ENCODE measurements around the gene HOXA6. TPM values are rescaled to one million over a fixed set of nuclear protein-coding genes. Genes with fewer than 3 reads are reported as not detected.

Gene HOXA6
- total RNA-seq, 1 donor from 2014 or later: 45.6 TPM

DNA sequence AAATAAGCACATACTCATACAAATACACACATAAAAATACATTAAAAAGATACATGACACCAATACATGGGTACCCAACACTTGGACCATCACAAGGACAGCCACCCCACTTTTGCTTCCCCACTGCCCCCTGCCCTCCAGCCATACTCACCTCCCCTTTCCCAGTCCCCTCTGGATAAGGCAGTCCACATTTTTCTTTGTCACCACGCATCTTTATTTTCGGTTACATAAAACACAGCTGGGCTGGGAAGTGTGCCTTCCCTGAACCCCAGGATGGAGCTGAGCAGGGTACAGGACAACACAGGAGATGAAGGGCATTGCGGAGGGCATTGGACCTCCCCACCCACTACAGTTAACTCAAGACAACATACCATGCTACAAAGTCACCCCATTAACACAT lies 6.0 kb upstream of the HOXA6 start:
- Mint-ChIP-seq H3K4me1 (peaks cover 67% of the 10 kb centered on the region), H3K27me3 (ENCODE audit: low read depth) (peaks cover 65% of the 10 kb centered on the region), H3K9me3 (no peaks in the 10 kb centered on the region), H3K27ac (peak overlapping the region; percentile 76), H3K4me3 (peak overlapping the region; percentile 87), H3K36me3 (peaks cover 13% of the 10 kb centered on the region)
- peak in 1 of 2 experiments; percentile 33 for DNase-seq (ENCODE audit: low spot score in 2 of 2, unreplicated experiment in 2 of 2)
- TF ChIP-seq, protein P1, sequence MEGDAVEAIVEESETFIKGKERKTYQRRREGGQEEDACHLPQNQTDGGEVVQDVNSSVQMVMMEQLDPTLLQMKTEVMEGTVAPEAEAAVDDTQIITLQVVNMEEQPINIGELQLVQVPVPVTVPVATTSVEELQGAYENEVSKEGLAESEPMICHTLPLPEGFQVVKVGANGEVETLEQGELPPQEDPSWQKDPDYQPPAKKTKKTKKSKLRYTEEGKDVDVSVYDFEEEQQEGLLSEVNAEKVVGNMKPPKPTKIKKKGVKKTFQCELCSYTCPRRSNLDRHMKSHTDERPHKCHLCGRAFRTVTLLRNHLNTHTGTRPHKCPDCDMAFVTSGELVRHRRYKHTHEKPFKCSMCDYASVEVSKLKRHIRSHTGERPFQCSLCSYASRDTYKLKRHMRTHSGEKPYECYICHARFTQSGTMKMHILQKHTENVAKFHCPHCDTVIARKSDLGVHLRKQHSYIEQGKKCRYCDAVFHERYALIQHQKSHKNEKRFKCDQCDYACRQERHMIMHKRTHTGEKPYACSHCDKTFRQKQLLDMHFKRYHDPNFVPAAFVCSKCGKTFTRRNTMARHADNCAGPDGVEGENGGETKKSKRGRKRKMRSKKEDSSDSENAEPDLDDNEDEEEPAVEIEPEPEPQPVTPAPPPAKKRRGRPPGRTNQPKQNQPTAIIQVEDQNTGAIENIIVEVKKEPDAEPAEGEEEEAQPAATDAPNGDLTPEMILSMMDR (IDR thresholded peaks at IDR 0.05; ENCODE audit: unreplicated experiment): no peak

DNA sequence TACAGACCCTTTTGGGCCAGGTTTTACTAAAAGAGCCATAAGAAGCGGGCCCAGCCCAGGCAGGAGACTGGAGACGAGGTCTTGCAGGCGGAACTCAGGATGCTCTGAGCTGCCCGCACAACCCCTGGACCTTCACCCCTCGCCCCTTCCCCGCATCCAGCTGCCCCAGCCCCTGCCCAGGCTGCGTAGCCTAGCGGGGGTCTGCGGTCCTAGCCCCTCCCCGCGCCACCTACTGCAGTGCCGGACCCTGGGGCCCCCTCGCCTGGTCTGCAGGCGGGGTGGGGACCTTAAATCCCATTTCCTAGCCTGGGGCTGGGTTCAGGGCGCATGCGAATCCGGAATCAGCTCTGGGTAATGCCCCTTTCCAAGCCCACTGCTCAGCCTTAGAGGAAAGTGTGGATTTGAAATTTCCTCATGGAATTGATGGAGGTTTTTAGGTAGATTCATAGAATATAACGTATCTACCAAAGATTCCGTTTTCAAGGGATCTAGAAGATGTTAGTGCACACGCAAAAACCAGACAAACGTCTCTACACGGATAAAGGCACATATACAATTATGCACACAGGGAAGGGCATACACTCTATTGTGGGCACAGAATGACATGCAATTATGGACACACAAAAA lies 5.4 kb upstream of the HOXA6 start:
- no peak for DNase-seq (ENCODE audit: low spot score in 2 of 2, unreplicated experiment in 2 of 2)
- TF ChIP-seq, protein P1 (IDR thresholded peaks at IDR 0.05; ENCODE audit: unreplicated experiment): no peak
- H3K27me3 Mint-ChIP-seq (ENCODE audit: low read depth): peaks cover 59% of the 10 kb centered on the region
- H3K9me3 Mint-ChIP-seq: no peaks in the 10 kb centered on the region
- peak overlapping the region; percentile 87 for H3K4me3 Mint-ChIP-seq
- H3K27ac Mint-ChIP-seq: peak overlapping the region; percentile 99
- H3K36me3 Mint-ChIP-seq: peaks cover 11% of the 10 kb centered on the region
- peaks cover 68% of the 10 kb centered on the region for H3K4me1 Mint-ChIP-seq

DNA sequence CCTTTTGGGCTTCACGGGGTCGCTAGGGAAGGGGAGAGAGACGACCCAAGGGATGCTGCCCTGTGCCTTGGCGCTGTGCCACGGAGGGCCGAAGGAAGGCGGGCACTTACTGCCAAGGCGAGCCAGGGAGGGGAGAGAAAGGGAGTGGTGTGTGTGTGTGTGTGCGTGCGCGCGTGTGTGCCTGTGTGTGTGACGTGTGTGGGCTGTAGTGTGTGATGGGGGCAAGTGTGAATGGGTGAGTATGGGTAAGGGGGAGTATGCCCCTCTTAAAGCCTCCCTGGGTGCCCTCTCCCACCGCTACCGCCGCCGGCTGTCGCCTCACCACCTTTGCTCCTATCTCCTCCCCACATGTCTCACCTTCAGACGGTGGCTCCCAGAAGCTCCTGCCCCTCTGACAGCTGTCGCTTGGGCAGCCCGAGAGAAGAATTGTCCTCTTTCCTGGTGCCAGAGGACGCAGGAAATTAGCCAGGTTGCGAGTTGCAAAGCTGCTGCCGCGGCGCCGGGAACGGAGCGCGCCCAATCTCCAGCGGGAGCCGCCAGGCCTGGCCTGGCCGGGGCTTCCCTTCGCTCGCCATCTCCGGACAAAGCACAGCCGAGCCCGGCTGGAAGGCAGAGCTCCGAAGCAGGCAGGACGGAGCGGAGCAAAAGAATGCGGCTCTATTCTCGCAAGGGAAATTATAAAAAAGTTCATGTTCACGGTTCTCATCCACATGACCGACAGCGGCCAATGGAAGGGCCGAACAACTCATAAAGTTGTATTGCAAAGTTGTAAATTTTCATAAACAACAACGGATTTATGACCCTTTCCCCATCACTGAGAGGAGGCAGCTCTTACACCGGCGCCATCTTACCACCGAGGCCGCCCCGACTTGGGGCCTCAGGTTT lies 4.6 kb upstream of the HOXA6 start, which contains the start of gene HOXA3:
TSS of gene HOXA3 (minus strand) at position 653 of the 885 bp plus-strand sequence. CDS start 41,943 bp downstream, outside the sequence.
- H3K4me1 Mint-ChIP-seq: peaks cover 67% of the 10 kb centered on the region

DNA sequence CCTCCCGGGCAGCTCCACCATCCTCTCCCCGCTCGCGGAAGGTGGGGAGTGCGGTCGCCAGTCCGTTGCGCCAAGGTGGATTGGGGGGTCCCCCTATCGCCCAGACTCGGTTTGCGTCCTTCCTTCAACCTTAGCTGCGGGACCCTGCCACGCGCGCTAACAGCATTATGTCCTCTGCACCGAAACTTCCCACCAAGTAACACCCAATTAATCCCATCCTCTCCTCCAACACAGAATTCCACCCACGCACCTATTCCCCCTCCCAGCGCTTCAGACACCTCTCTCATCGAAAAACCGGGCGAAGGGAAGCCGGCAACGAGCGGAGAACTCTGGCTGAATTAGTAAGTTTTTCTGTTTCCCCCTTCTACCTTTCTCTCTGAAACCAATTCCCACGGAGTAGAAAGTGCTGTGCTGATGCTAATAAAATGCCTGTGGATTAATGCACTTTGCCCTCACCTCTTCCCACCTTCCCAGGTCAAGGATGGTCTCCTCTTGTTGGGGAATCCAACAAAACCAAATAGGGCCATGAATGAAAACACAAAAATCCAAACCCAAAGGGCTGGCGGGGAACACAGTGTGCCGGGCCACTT lies 3.9 kb upstream of the HOXA6 start:
- DNase-seq (ENCODE audit: low spot score in 2 of 2, unreplicated experiment in 2 of 2): peak in 1 of 2 experiments; percentile 57
- peaks cover 13% of the 10 kb centered on the region for H3K36me3 Mint-ChIP-seq
- H3K27ac Mint-ChIP-seq: peak overlapping the region; percentile 99
- H3K4me3 Mint-ChIP-seq: peak overlapping the region; percentile 87
- H3K9me3 Mint-ChIP-seq: no peaks in the 10 kb centered on the region
- TF ChIP-seq, protein P1 (IDR thresholded peaks at IDR 0.05; ENCODE audit: unreplicated experiment): no peak
- peaks cover 46% of the 10 kb centered on the region for H3K27me3 Mint-ChIP-seq (ENCODE audit: low read depth)
- peaks cover 70% of the 10 kb centered on the region for H3K4me1 Mint-ChIP-seq

More for the DNA sequence above, 4.6 kb upstream of the HOXA6 start, which contains the start of gene HOXA3:
- TF ChIP-seq, protein P1 (IDR thresholded peaks at IDR 0.05; ENCODE audit: unreplicated experiment): no peak
- peaks cover 52% of the 10 kb centered on the region for H3K27me3 Mint-ChIP-seq (ENCODE audit: low read depth)
- H3K9me3 Mint-ChIP-seq: no peaks in the 10 kb centered on the region
- peaks cover 11% of the 10 kb centered on the region for H3K36me3 Mint-ChIP-seq
- peak within 1 kb of the TSS; percentile 99 for H3K27ac Mint-ChIP-seq
- DNase-seq (ENCODE audit: low spot score in 2 of 2, unreplicated experiment in 2 of 2): peak in 1 of 2 experiments; percentile 62
- H3K4me3 Mint-ChIP-seq: peak within 1 kb of the TSS; percentile 87

DNA sequence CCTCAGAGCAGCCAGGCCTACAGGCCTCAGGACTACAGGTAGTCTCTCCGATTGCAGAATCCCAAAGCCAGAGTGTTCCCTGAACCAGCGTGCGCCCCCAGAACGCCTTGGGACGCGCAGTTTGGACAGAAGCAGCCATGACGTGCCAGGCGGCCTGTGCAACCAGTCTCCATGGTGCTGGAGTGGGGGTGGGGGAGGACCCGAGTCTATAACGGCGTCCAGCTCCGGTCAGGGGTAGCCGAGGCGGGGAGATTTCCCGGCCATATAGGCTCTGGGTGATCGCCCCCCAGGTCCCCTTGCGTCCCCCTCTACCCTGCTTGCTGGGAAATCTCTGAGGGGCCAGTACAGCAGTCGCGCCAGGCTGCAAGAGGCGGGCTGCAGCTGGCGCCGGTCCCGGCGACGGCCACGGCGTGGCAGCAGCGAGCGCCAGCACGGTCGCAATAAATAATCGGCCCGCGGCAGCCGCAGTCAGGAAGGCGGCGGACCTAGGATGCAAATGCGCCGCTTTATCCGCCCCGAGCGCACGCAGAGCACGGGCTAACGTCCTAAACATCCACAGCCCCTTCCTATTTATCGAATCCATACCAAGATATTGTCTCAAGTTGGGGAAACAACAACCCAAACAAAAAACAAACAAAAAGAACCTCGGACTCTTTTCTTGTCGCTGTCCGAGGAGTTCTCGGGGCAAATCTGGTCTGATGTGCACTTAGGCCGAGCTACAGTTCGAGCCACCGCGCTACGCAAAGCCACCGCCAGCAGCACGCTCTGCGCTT lies 3.2 kb upstream of the HOXA6 start:
- Mint-ChIP-seq H3K9me3 (no peaks in the 10 kb centered on the region), H3K36me3 (peaks cover 13% of the 10 kb centered on the region), H3K27ac (peak overlapping the region; percentile 99), H3K4me1 (peaks cover 77% of the 10 kb centered on the region), H3K27me3 (ENCODE audit: low read depth) (peaks cover 42% of the 10 kb centered on the region), H3K4me3 (peak overlapping the region; percentile 87)
- TF ChIP-seq, protein P1 (IDR thresholded peaks at IDR 0.05; ENCODE audit: unreplicated experiment): peak; percentile 88
- DNase-seq (ENCODE audit: low spot score in 2 of 2, unreplicated experiment in 2 of 2): peak in 1 of 2 experiments; percentile 87
